Fibroblast of lung (primary cell): ENCODE data around the gene COPS4. TPM values are rescaled to one million over a fixed set of nuclear protein-coding genes. Genes with fewer than 3 reads are reported as not detected.

Experiments used
- DNase-seq, 2 donors: peaks; one replicate each; pipeline versions ENCODE4 v3.0.0 to v3.0.0-alpha.2; 2010; ENCODE audit warnings: low read depth in 2 of 2
- H2AFZ ChIP-seq: 2 replicates; pipeline ENCODE4 v1.5.1; 2012; ENCODE audit warnings: low read length, control low read depth, inconsistent platforms
- H3K27ac ChIP-seq: 2 replicates; pipeline ENCODE4 v1.5.1; 2011; ENCODE audit warnings: low read length, control low read depth; ENCODE audit not compliant: insufficient read depth
- H3K27me3 ChIP-seq: 2 replicates; pipeline ENCODE4 v1.5.1; 2011; ENCODE audit warnings: mild to moderate bottlenecking, low read length; ENCODE audit not compliant: control insufficient read depth, insufficient read depth
- H3K36me3 ChIP-seq: 2 replicates; pipeline ENCODE4 v1.5.1; 2011; ENCODE audit warnings: low read length; ENCODE audit not compliant: control insufficient read depth, insufficient read depth
- H3K4me1 ChIP-seq: 2 replicates; pipeline ENCODE4 v1.5.1; 2011; ENCODE audit warnings: low read length; ENCODE audit not compliant: control insufficient read depth, insufficient read depth; ENCODE audit errors: extremely low read depth
- H3K4me2 ChIP-seq: 2 replicates; pipeline ENCODE4 v1.5.1; 2011; ENCODE audit warnings: low read length, control low read depth; ENCODE audit not compliant: insufficient read depth; ENCODE audit errors: extremely low read depth
- H3K4me3 ChIP-seq, 4 experiments: fragments of 200-600 bp in 1 of 4; sonication (generic) in 1 of 4; replicated peaks in 1 of 4; 2 replicates each; pipeline ENCODE4 v1.5.1; 2011 to 2016; ENCODE audit warnings: low read length in 4 of 4, low read depth in 3 of 4, mild to moderate bottlenecking in 3 of 4, control low read depth in 2 of 4, inconsistent platforms in 1 of 4, mixed read lengths in 1 of 4; ENCODE audit not compliant: insufficient read depth in 1 of 4; ENCODE audit errors: control extremely low read depth in 1 of 4
- H3K79me2 ChIP-seq: 2 replicates; pipeline ENCODE4 v1.5.1; 2012; ENCODE audit warnings: mild to moderate bottlenecking, low read length, inconsistent platforms; ENCODE audit not compliant: control insufficient read depth, insufficient read depth
- H3K9ac ChIP-seq: 2 replicates; pipeline ENCODE4 v1.5.1; 2011; ENCODE audit warnings: mild to moderate bottlenecking, low read length, control low read depth; ENCODE audit not compliant: insufficient read depth
- H3K9me3 ChIP-seq: 2 replicates; pipeline ENCODE4 v1.5.1; 2012; ENCODE audit warnings: low read depth, low read length; ENCODE audit not compliant: control insufficient read depth, insufficient read depth
- H4K20me1 ChIP-seq: 2 replicates; pipeline ENCODE4 v1.5.1; 2011; ENCODE audit warnings: low read length; ENCODE audit not compliant: control insufficient read depth, insufficient read depth; ENCODE audit errors: extremely low read depth
- EZH2 ChIP-seq: IDR thresholded peaks from 2 replicates; pipeline ENCODE4 v1.5.1; 2012; ENCODE audit warnings: low read length, control low read depth, mild to moderate bottlenecking; ENCODE audit errors: missing control alignments
- polyA plus RNA-seq, 2 donors: library from polyadenylated mRNA; depleted of rRNA in 1 of 2; stranded (reverse) in 1 of 2; unstranded in 1 of 2; fragments of >200 nt; gene quantifications; 2 replicates each; pipeline ENCODE4 v1.2.1, GENCODE V29; 2011 to 2012; ENCODE audit warnings: missing spikeins in 1 of 2
- total RNA-seq: library from RNA; depleted of rRNA; stranded (reverse); fragments of >200 nt; gene quantifications from 2 replicates; pipeline ENCODE4 v1.2.1, GENCODE V29; 2014
- TF ChIP-seq, protein P1 (sequence below), 2 donors: IDR thresholded peaks in 1 of 2; conservative IDR thresholded peaks in 1 of 2; 1 replicate in 1 of 2; 2 replicates in 1 of 2; pipeline ENCODE4 v1.5.1; 2011 to 2012; ENCODE audit warnings: low read length in 2 of 2, control low read depth in 1 of 2, inconsistent platforms in 1 of 2, low read depth in 1 of 2, mild to moderate bottlenecking in 1 of 2

COPS4 gene
- total and polyA plus RNA-seq, 2 donors (not counting 1 experiment from before 2014, with no cell fraction given) = 82.3 to 128 TPM

DNA sequence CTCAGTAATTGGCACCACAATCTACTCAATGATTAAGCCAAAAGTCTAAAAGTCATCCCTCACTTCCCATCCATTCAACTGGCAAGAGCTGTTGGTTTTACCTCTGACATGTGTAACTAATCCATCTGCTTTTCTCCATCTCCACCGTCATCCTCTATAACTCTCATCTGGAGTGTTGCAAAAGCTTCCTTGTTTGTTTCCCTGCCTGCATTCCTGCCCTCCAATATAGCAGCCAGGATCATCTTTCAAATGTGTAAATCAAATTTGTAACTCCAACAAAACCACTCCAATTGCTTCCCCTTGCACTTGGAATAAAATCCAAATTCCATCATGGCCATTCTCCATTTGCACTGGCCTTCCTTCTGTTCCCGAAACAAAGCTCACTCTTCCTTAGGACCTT, 83.9 kb downstream of the COPS4 start:
- H3K79me2 ChIP-seq = no peaks in the 10 kb centered on the region
- TF ChIP-seq EZH2 = no peak
- TF ChIP-seq, protein P1, sequence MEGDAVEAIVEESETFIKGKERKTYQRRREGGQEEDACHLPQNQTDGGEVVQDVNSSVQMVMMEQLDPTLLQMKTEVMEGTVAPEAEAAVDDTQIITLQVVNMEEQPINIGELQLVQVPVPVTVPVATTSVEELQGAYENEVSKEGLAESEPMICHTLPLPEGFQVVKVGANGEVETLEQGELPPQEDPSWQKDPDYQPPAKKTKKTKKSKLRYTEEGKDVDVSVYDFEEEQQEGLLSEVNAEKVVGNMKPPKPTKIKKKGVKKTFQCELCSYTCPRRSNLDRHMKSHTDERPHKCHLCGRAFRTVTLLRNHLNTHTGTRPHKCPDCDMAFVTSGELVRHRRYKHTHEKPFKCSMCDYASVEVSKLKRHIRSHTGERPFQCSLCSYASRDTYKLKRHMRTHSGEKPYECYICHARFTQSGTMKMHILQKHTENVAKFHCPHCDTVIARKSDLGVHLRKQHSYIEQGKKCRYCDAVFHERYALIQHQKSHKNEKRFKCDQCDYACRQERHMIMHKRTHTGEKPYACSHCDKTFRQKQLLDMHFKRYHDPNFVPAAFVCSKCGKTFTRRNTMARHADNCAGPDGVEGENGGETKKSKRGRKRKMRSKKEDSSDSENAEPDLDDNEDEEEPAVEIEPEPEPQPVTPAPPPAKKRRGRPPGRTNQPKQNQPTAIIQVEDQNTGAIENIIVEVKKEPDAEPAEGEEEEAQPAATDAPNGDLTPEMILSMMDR (conservative IDR thresholded peaks at IDR 0.05 in 1 of 2, IDR thresholded peaks at IDR 0.05 in 1 of 2; ENCODE audit: low read depth in 1 of 2, low read length in 2 of 2) = no peak
- peaks cover 3% of the 10 kb centered on the region for H3K27me3 ChIP-seq
- no peaks in the 10 kb centered on the region for H3K4me1 ChIP-seq
- no peak overlapping the region for H3K4me2 ChIP-seq
- H3K9me3 ChIP-seq = no peaks in the 10 kb centered on the region
- no peaks in the 10 kb centered on the region for H3K36me3 ChIP-seq
- H3K9ac ChIP-seq = no peak overlapping the region
- H3K4me3 ChIP-seq = no peak overlapping the region
- no peak for DNase-seq
- H3K27ac ChIP-seq = no peak overlapping the region
- H2AFZ ChIP-seq = no peak overlapping the region
- no peaks in the 10 kb centered on the region for H4K20me1 ChIP-seq

DNA sequence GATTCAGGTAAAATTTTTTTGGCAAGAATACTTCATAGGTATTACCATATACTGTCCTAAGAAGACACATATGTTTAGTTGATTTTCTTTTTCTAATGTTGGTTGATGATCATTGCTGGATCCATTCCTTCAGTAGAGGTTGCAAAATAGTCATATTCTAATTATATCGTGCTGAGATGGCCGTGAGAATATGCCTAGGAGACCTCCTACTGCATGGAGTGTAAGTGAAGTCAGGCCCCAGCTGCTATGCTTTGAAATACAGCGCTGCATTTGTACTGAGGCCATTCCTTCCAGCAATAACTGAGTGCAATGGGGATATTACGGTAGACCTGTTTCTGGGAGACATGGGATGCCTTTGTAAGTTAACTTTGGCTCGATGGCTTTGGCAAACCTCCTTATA, 86.3 kb downstream of the COPS4 start:
- Histone ChIP-seq H3K27me3 (peaks cover 3% of the 10 kb centered on the region), H3K4me2 (no peak overlapping the region), H2AFZ (no peak overlapping the region), H3K4me3 (no peak overlapping the region), H3K4me1 (no peaks in the 10 kb centered on the region), H4K20me1 (no peaks in the 10 kb centered on the region), H3K9me3 (no peaks in the 10 kb centered on the region), H3K79me2 (no peaks in the 10 kb centered on the region), H3K9ac (no peak overlapping the region), H3K27ac (no peak overlapping the region), H3K36me3 (no peaks in the 10 kb centered on the region)
- no peak for DNase-seq
- TF ChIP-seq, protein P1 (conservative IDR thresholded peaks at IDR 0.05 in 1 of 2, IDR thresholded peaks at IDR 0.05 in 1 of 2; ENCODE audit: low read depth in 1 of 2, low read length in 2 of 2) = no peak
- TF ChIP-seq EZH2 = no peak

GRCh38 chr4:83124111-83124780, 89.3 kb downstream of the COPS4 start:
- H3K9ac ChIP-seq = no peak overlapping the region
- no peaks in the 10 kb centered on the region for H4K20me1 ChIP-seq
- no peak for DNase-seq
- no peak overlapping the region for H2AFZ ChIP-seq
- no peak overlapping the region for H3K27ac ChIP-seq
- H3K4me1 ChIP-seq = peaks cover 2% of the 10 kb centered on the region
- no peak for TF ChIP-seq EZH2
- TF ChIP-seq, protein P1 (conservative IDR thresholded peaks at IDR 0.05 in 1 of 2, IDR thresholded peaks at IDR 0.05 in 1 of 2; ENCODE audit: low read depth in 1 of 2, low read length in 2 of 2) = no peak
- H3K9me3 ChIP-seq = no peaks in the 10 kb centered on the region
- no peak overlapping the region for H3K4me2 ChIP-seq
- no peaks in the 10 kb centered on the region for H3K36me3 ChIP-seq
- H3K27me3 ChIP-seq = no peaks in the 10 kb centered on the region
- no peak overlapping the region for H3K4me3 ChIP-seq
- H3K79me2 ChIP-seq = no peaks in the 10 kb centered on the region

Other genes with a start within 250 kb of the COPS4 start
- gene SCD5, start 236.4 kb upstream of the COPS4 start, total RNA-seq = 10.5 and 11.4 TPM in 2 replicates
- 4.9 and 7.1 TPM in 2 replicates for gene SCD5, start 236.4 kb upstream of the COPS4 start, polyA plus RNA-seq
- gene SEC31A, start 144.0 kb upstream of the COPS4 start, total RNA-seq = 297 and 342 TPM in 2 replicates
- gene SEC31A, start 144.0 kb upstream of the COPS4 start, polyA plus RNA-seq = 421 and 472 TPM in 2 replicates
- gene THAP9, start 134.4 kb upstream of the COPS4 start, total RNA-seq = 5.6 and 6.2 TPM in 2 replicates
- 1.7 and 2.4 TPM in 2 replicates for gene THAP9, start 134.4 kb upstream of the COPS4 start, polyA plus RNA-seq
- 10.0 and 15.2 TPM in 2 replicates for gene LIN54, start 24.4 kb upstream of the COPS4 start, total RNA-seq
- gene LIN54, start 24.4 kb upstream of the COPS4 start, polyA plus RNA-seq = 13.3 and 16.9 TPM in 2 replicates
- gene PLAC8, start 79.5 kb downstream of the COPS4 start, total RNA-seq = under 0.01 and 0.33 TPM in 2 replicates
- gene PLAC8, start 79.5 kb downstream of the COPS4 start, polyA plus RNA-seq = 0.29 and 0.79 TPM in 2 replicates
- 13.9 and 26.4 TPM in 2 replicates for gene COQ2, start 249.6 kb downstream of the COPS4 start, total RNA-seq
- 16.7 and 23.8 TPM in 2 replicates for gene COQ2, start 249.6 kb downstream of the COPS4 start, polyA plus RNA-seq